Embryonic facial prominence (tissue), 1 donor: Measurements from ENCODE around the gene CASK.

Source experiments
- DNase-seq: peaks from one replicate; pipeline ENCODE4 v3.0.0-alpha.2; 2016; ENCODE audit errors: extremely low spot score

Gene CASK

DNA sequence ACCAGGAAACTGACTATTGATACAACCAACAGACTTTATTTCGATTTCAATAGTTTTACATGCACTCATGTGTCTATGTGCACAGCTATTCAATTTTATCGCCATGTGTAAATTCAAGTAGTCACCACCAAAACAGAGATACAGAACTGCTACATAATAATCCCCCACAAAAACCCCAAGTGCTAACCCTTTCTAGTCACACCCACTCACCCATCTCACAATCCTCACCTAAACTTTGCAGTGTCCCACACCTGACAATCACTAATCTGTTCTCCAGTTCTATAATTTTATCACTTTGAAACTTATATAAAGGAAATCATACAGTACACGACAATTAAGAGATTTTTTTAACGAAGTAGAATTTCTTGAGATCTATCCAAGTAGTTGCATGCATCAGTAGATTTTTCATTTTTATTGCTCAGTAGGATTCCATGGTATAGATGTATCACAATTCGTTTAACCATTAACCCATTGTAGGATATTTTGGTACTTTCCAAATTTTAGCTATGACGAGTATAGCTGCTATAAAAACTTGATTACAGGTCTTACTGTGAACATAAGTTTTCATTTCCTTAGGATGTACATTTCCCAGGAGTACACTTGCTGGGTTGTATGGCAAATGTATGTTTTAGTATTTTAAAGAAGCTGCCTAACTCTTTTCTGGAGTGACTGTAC is 85.9 kb downstream of the CASK start:
- no peak for DNase-seq

DNA sequence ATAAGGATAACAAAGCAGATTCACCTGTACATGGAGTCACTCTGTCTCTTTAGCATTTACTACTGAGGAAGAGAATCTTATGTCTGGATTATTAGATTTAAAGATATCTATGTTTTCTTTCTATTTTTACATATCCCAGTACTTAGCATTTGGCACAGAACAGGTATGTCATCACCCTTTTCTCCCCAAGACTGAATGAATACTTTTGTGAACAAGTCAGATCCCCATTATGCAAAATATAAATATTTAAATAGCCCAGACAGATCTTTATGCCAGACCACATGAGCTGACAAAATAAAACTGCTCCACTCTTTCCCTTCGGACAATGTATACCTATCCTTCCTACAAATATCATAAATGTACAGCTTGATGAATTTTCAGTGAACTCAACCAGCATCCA is 94.5 kb downstream of the CASK start:
- DNase-seq, result no peak

DNA sequence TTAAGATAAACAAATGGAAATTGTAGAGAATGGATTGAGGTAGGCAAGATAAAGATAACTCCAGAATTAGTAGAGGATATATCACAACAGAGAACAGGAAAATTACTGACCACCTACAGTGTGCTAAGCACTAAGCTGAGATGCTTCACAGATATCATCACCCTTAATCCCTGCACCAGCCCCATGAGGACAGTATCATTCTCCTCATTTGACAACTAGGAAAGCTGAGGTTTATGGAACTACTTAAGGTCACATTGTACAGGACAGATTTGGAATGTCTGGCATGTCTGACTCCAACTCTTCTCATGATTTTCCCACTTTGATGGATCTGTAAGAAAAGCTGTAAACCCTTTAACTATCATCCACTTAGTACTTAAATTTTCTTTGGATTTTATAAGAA is 95.5 kb downstream of the CASK start:
- no peak for DNase-seq

DNA sequence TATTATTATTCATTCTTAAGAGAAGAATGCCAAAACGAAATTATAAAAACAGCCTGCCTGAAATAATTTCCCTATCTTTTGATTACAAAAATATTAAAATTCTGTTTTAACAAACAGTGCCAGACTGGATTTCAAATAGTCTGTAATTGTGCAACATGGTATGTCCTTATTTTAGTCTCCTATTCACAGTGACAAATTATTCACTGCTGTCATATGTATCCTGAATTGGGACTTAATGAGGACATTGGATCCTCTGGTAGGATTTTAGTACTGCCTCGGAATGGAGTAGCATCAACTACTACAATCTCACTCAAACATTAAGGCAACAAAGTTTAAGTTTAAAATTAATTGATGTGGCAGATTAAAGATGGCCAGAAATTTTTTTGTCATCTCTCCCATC is 97.6 kb downstream of the CASK start:
- no peak for DNase-seq

DNA sequence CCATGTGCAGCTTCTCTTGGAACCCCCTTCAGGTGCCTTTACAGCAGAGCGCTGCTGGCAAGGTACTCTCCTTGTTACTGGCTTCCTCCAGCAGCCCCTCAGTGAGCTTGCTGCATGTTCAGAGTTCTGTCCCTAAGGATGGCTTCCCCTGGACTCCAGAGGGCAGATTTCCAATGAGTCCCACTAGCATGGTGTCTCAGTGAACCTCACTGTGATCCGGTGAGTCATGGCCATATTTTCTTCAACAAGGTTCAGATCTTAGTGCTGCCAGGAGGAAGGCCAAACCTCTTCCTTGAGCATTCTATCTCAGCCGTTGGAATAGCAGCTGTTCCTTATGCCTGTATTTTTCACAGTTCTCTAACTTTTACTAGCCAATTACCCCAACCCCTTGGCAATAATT is 98.8 kb downstream of the CASK start:
- no peak for DNase-seq

DNA sequence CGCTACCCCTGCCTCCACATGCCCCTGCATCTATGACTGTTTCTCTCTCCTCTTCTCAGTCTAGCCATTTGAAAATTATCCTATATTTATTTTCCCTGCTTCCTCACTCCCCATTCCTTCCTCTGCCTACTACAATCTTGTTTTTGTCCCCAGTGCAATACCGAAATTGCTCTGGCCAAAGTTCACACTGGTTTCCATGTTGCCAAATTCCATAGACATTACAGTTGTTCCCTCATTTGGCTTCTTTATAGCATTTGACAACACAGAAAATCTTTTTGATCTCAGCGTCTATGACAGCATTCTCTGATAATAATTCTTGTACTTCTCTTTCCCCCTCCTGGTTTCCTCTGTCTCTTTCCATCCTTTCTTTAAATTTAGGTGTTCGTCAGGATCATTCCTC is 100.0 kb downstream of the CASK start:
- no peak for DNase-seq

DNA sequence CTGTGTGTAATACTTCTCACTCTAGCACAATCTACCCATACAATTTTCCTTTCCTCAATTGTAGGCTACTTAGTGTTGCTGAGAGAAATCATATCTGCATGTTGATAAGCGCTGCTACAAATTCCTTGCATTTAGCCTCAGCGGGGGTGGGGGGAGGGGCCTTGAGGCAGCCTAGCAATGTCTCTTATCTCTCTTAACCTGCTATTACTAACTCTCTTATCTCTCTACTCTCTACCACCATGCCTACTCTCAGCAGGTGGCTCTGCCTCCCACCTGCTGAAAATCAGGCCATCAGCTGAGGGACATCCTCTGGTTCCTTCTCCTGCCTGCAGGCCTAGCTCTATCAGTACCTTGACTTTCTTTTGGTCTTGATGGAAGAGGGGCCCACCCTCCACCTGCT is 100.5 kb downstream of the CASK start:
- DNase-seq, result no peak

DNA sequence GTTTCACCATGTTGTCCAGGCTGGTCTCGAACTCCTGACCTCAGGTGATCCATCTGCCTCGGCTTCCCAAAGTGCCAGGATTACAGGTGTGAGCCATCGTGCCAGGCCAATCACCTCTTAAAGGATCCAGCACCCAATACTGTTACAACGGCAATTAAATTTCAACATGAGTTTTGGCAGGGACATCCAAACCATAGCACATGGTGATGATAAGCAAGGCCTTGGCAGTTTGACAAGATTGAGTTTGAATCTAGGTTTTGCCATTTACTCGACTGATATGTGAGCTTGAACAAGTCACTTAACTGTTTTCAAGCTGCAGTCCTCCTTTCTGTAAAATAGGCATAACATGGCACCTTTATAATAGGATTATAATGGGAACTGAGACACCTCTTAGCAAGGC is 115.3 kb downstream of the CASK start:
- DNase-seq, result no peak

DNA sequence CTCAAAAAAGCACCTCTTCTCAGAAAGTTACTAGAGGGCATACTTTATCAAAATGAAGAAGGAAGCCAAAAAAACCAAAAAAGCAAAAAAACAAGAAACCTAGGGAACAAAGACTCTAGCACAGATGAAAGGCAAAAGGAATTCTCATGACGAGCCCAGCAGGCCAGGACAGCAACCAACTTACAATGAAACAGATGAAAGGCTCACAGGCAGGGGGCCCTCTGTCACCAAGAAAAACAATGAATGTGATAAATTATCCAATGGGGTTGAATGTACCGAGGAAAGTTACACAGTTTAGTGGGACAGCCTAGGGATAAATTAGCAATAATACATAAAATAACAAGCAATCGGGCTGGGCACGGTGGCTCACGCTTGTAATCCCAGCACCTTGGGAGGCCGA is 120.4 kb downstream of the CASK start:
- no peak for DNase-seq

DNA sequence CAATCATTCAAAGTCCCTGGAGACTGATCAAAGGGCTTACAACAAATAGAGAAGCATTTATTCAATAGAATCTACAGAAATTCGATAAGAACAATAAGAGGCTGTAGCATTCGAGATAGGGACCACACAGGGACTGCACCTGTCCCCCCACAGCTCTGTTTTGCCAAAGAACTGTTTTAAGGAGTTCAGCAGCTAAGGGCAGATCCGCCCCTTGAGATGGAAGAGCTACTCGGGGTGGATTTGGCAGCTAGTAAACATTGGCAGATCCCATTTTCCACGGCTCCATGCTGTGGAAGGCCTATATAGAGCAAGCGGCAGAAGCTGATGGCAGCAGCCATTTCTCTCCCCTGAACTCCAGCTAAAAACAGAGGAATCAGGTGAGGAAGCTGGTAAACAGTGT is 123.7 kb downstream of the CASK start:
- no peak for DNase-seq

DNA sequence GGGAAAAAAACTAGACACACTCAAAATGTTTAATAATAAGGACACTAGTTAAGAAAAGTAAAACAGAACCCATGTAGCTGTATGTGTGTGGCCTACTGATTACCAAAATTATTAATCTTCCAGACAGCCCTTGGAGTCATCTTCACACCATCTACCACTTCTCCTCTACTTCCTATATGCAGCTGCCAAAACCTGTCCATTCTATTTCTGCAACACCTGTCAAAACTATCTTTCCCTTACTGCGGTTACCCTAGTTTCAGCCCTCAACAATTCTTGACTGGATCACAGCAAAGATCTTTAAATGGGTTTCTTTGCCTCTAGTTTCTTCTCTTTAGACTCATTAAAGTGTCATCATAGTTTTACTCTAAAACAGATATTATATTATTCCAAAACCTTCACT is 126.8 kb downstream of the CASK start:
- no peak for DNase-seq

DNA sequence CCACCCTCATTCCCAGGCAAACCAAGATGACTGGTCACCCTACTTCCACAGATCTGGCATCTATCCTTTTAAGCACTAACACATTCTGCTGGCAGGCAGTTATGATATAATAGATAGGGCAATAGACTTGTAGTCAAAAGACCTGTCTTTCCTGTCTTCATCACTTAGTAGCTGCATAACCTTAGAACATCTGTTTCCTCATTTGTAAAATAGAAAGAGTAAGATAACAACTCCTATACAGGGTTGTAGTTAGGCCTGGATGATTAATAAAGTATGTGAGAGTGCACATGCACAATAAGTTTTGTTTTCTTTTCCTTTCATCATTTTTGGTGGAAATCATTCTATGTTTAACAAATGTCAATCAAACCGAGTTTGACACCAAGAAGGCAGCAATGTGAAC is 127.3 kb downstream of the CASK start:
- no peak for DNase-seq

DNA sequence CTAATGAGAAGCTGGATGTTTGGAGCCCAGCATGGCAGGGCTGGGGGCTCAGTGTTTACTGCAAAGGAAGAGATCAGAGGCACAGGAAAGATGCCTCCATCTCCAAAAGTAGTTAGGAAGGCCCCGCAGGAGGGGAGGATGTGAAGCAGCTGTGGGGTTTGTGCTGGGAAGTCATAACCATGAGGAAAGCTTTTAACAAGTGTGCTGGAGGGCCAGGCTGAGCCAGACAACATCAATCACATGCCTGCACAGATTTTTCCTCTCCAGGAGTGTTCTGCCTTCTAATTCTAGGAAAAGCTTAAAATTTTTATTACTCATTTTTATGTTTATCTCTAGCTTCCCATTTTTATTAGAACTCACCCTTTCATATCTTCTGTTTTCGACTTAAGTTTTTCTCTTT is 134.0 kb downstream of the CASK start:
- no peak for DNase-seq

DNA sequence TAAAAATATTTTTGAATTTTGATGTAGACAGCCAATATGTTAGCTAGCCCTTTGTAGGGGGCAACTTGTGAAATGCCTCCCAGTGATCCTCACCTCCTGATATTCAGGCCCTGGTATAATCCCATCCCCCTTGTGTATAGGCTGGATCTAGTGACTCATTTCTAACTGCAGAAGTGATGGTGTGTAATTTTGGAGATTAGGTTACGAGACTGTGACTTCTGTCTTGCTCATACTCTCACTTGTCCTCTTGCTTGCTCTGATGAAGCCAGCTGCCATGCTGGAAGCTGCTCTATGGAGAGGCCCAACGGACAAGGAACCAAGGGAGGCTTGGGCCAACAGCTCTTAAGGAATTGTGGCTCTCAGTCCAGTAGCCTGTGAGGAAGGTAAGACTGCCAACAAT is 137.7 kb downstream of the CASK start:
- DNase-seq, result no peak

DNA sequence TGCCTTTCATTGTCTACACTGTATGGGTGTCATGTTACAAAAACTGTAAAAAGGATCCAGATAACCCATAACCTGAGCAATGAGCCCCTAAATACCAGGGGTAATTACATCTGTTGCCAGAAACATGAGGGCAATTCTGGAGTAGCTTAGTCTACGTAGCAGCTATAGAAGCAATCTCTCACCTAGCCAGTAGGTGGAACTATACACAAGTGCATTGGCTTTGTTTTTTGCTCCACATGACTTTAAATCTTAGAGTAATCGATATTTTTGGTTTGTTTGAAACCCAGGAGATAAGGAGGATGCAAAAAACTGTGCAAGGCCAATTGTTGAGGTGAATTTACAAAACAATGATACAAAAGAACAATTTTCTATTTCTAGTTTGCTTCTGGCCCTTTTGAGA is 141.9 kb downstream of the CASK start:
- DNase-seq, result no peak

DNA sequence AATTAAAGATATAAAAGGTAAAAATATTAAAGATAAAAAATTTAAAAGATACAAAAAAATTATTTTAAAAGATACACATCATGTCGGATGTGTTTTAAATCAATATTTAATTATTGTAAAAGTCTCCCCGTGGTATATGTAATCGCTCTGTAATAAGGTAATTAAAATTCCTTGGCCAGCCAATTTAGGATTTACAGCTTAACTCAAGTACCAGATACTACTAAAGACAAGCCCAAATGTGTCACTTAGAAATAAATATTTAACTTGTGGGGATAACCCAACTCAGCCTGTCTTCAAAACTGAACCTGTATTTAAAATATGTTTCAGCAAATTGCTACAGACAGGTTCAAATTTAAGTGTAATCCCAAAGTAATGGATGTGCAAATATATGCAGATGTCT is 143.4 kb downstream of the CASK start:
- no peak for DNase-seq

DNA sequence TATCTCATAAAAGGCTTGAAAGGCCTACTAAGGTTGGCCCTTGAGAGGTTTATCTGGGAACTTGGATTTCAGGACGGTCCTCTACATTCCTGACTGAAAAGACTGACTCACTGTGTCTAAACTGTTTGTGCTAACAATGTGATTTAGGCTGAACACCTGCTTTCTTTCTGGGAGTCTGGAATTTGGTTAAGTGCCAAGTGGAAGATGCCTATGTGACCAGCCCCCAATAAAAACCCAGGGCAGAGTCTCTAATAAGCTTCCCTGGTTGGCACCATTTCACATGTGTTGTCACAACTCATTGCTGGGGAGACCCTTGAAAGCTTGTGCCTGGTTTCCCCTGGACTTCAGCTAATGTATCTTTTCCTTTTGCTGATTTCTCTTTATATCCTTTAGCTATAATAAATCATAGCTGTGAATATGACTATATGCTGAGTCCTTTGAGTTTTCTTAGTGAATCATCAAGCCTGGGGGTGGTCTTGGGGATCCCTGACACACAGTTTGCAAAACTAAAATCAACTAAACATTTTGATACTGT is 144.3 kb downstream of the CASK start:
- no peak for DNase-seq

DNA sequence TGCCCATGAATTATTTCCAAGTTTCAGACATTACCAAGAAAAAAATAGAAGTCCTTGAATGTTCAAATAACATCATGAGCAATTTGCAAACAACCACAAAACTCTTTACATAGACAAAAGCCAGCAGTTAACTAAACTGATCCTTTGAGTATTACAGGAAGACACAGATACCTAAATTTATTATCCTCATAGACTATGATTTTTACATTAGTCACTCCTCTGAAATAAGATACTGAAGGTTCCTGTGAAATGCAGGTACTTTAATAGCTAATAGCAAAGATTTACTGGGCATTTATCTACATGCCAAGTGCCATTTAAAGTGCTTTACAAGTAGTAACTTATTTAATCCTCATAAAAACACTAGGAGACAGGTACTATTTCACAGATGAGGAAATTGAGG is 161.7 kb downstream of the CASK start:
- no peak for DNase-seq

DNA sequence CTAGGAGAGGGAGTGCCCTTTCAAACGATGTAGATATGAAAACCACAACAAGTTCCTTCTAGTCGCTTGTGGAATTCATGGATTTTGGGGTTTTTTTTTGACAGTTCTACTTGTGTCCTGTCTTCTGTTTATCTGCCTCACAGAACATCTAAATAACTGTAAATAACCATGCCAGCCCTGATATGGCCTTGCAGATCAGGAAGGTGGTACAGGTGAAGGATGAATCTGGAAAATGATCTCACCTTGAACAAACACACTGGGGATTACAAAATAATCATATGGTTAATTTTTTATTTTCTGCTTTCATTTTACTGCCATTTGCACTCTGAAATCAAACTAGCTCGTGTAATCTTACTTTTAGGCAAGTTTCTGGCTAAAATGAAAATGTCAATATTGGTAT is 162.2 kb downstream of the CASK start:
- DNase-seq, result no peak

DNA sequence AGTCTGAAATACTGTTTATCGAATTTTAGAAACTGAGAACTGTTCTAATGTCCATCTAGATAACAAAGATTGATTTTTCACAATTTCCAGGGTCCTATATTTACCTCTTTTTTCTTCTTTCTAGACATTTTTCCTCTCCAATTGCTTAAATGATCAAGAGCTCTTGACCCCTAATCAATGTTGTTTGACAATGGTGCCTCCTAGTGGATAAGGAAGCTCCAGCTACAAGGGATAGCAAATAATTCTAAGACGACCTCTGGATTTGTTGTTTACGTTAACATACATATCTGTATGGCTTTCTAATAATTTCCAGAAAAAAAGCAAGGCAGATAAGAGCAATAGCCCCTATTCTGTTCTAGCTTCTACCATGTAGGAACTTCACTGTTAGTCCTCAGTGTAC is 163.5 kb downstream of the CASK start:
- no peak for DNase-seq

DNA sequence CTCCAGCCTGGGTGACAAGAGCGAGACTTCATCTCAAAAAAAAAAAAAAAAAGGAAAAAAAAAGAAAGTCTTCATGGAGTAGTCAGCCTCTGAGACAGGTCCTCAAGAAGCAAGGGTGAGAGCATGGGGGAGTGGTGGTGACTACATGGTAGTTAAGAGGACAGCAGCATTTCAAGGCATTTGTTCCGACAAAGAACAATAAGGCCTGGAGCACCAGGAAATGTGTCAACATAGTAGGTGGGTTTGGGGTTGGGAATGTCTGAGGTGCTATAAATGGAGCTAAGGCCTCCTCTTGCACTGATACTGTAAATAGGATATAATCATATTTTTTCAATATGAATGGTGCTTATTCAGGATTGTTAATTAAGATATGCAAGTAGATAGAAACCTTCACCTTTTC is 165.0 kb downstream of the CASK start:
- no peak for DNase-seq

DNA sequence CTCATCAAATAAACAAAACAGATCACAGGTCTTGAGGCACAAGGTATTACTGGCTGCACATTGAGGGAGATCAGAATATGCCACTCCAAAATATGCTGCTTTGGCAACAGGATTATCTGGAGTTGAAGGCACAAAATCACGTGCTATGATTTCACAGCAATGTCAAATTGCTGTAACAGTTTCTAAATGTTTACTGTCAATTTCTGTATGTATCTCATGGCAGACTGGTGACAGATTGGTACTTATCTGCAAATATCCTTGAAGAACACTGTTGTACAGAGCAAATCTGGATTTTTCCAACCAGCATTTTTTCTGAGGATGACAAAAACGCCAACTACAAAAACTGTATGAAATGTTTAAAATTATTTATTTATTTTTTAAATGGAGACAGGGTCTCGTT is 172.6 kb downstream of the CASK start:
- no peak for DNase-seq

DNA sequence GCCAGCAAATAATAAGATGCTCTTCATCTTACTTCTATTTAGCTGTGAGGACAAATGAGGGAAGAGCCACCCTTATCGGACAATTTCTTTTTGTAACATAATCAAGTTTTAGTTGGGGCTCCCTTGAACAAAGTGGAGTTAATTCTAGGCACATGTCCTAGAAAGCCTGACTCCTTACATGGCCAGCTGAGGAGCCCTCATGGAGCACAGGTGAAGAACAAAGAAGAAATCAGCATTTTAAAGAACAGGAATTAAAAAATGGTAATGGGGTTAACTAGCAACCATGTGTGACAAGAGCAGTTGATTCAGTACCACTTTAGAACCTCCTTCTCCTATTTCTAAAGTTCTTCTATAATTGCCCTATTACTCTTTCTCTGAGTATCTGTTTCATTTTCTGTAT is 183.5 kb downstream of the CASK start:
- DNase-seq, result no peak

DNA sequence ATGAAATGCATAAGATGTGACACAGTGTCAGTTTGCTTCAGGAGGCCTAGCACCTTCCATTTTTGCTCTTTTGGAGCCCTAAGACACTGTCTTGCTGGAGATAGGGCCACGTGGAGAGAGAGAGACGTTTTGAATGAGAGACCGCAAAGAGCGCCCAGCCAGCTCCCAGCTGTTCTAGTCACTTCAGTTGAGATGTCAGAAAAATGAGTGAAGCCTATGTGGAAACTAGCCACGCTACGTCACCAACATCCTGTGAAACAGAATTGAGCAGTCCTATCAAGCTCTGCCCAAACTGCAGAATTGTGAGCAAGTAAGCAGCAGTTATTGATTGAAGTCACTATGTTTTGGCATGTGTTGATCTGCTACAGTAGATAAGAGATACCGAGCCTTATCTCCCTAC is 186.3 kb downstream of the CASK start:
- DNase-seq, result no peak
